Neural cell (in vitro differentiated cells): ENCODE results near the gene PVALEF.

Source experiments
- POLR2AphosphoS5 ChIP-seq: IDR thresholded peaks from 2 replicates; pipeline ENCODE4 v1.6.1; 2012
- TF ChIP-seq, protein P1 (sequence below): fragments of 450-650 bp; IDR thresholded peaks from 2 replicates; pipeline ENCODE4 v1.5.1; 2014; ENCODE audit warnings: antibody characterized with exemption, mild to moderate bottlenecking, moderate library complexity; ENCODE audit not compliant: poor library complexity, severe bottlenecking

DNA sequence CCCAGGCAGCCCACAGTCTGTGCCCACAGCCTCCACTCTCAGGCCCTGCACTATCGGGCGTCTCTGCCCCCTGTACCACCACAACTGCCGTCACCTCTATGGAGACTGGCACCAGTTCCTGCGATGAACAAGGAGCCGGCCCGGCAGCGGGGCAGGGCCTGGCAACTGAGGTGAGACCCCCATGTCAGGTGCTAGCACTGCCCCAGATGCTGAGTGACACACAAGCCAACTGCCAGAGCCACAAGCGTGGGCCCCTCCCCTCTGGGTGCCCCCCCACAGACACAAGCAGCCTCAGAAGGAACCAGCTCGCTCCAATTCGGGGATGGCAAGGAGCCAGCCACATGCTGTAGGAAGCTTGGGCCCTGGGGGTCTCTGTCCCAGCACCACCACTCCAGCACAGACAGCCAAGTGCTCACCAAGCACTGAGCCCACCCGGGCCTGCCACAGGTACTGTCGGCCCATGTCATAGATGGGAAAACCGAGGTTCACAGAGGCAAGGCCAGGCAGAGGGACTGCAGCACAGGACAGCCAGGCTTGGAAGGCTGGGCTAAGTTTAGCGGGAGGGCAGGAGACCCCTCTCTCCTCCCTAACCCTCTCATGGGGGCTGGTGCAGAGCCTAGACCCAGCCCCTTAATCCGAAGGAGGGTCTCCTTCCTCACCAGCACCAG lies 1.5 kb upstream of the PVALEF start:
- TF ChIP-seq, protein P1, sequence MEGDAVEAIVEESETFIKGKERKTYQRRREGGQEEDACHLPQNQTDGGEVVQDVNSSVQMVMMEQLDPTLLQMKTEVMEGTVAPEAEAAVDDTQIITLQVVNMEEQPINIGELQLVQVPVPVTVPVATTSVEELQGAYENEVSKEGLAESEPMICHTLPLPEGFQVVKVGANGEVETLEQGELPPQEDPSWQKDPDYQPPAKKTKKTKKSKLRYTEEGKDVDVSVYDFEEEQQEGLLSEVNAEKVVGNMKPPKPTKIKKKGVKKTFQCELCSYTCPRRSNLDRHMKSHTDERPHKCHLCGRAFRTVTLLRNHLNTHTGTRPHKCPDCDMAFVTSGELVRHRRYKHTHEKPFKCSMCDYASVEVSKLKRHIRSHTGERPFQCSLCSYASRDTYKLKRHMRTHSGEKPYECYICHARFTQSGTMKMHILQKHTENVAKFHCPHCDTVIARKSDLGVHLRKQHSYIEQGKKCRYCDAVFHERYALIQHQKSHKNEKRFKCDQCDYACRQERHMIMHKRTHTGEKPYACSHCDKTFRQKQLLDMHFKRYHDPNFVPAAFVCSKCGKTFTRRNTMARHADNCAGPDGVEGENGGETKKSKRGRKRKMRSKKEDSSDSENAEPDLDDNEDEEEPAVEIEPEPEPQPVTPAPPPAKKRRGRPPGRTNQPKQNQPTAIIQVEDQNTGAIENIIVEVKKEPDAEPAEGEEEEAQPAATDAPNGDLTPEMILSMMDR: no peak
- no peak for TF ChIP-seq POLR2AphosphoS5
